Measurements from ENCODE around the gene ZNF107. TPM values are rescaled to one million over a fixed set of nuclear protein-coding genes. Genes with fewer than 3 reads are reported as not detected.
A peak's percentile ranks its signal among the peaks of the same experiment; 100 is the strongest.
"Not testable (repeated sequence)": the region's sequence is repeated elsewhere in the genome, so short reads cannot be mapped to it uniquely, and the experiment has no call there.

The ZNF107 gene
- total RNA-seq, 3 donors from 2014 or later, result 10.2 to 12.9 (median 10.5) TPM

GRCh38 chr7:64637521-64638445 lies 28.1 kb upstream of the ZNF107 start:
- H3K27me3 Mint-ChIP-seq (ENCODE audit: low read depth), result no peaks in the 10 kb centered on the region
- no peaks in the 10 kb centered on the region for H3K9me3 Mint-ChIP-seq
- H3K4me1 Mint-ChIP-seq (ENCODE audit: low read depth), result no peaks in the 10 kb centered on the region
- ATAC-seq (no peak), DNase-seq (no peak)
- H3K4me3 Mint-ChIP-seq, result no peak overlapping the region
- no peaks in the 10 kb centered on the region for H3K36me3 Mint-ChIP-seq (ENCODE audit: insufficient read depth)

DNA sequence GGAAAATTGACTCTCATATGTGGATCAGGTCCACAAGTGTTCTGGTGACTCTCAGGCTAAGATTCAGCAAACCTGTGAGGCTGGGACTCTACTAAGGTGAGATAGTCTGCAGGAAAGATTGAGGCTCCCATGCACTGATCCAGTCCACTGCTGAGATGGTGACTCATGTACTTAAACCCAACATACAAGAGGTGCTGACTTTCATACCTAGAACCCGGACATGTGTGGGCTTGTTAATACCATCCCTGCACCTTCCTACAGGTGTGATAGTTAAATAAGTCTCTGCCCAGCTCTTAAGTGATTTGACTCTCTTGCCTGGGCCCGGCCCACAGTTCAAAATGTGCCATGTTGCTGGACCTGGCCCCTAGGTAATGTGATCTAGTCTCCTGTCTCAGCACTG lies 27.1 kb upstream of the ZNF107 start:
- Mint-ChIP-seq H3K9me3 (no peaks in the 10 kb centered on the region), H3K4me3 (no peak overlapping the region), H3K4me1 (ENCODE audit: low read depth) (no peaks in the 10 kb centered on the region), H3K36me3 (ENCODE audit: insufficient read depth) (no peaks in the 10 kb centered on the region), H3K27me3 (ENCODE audit: low read depth) (no peaks in the 10 kb centered on the region)
- no peak for ATAC-seq
- DNase-seq, result no peak

DNA sequence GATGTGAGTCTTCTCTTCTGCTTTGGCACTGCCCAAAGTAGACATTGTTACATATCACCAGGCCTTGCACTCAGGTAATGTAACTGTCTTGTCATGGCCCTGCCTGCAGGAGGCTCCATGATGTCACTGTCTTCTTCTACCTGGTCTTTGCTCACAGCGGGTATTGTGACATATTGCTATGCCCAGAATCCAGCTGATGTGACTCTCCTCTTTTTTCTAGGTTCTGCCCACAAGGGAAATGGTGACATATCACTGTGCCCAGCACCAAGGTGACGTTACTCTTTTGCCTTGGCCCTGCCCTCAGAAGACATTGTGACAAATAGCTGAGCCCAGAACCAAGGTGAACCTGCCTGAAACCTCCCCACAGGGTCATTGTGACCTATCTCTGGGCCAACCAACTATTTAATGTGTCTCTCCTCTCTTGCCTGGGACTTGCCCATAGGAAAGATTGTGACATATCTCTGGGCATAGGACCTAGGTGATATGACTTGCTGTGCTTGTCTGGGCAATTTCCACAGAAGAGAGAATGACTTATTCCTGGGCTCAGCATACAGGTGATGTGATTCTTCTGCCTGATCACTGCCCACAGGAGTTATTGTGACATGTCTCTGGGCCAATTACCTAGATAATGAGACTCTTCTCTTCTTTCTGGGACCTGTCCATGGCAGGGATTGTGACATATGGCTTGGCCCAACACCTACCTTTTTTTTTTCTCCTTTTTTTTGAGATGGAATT lies 26.5 kb upstream of the ZNF107 start:
- Mint-ChIP-seq H3K9me3 (no peaks in the 10 kb centered on the region), H3K4me1 (ENCODE audit: low read depth) (no peaks in the 10 kb centered on the region), H3K4me3 (no peak overlapping the region), H3K27me3 (ENCODE audit: low read depth) (no peaks in the 10 kb centered on the region), H3K36me3 (ENCODE audit: insufficient read depth) (no peaks in the 10 kb centered on the region)
- ATAC-seq, result peak in 1 of 2 donors; percentile 27
- no peak for DNase-seq

DNA sequence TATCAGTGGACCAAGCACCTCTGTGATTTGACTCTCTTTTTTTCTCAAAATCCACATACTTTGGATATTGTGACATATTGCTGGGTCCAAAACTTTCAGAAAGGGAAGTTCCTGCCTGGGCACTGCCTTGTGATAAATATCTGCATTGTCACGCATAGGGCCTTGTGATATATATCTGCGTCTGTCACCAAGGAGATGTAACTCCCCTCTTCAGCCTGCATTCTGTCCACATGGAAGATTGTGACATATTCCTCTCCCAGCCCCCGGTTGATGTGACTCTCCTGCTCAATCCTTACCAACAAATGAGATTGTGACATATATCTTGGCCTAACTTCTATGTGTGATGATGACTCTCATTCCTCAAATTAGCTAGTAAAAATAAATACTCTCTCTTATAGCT lies 25.4 kb upstream of the ZNF107 start:
- no peak for DNase-seq
- ATAC-seq, result no peak
- no peaks in the 10 kb centered on the region for H3K9me3 Mint-ChIP-seq
- H3K27me3 Mint-ChIP-seq (ENCODE audit: low read depth), result no peaks in the 10 kb centered on the region
- H3K4me3 Mint-ChIP-seq, result no peak overlapping the region
- H3K36me3 Mint-ChIP-seq (ENCODE audit: insufficient read depth), result no peaks in the 10 kb centered on the region
- no peaks in the 10 kb centered on the region for H3K4me1 Mint-ChIP-seq (ENCODE audit: low read depth)

DNA sequence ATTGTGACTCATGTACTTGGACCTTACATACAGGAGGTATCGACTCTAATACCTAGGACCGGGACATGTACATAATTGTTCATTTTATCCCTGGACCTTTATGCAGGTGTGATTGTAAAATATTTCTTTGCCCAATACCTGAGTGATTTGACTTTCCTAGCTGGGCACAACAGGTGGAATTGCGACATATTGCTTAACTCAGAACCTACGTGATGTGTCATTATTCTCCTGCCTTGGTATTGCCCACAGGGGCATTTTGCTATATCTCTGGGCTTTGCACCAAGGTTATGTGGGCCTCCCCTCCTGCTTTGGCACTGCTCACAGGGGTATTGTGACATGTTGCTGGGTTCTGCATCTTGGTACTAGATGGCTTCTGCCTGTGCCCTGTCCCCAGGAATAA lies 23.9 kb upstream of the ZNF107 start:
- DNase-seq, result no peak
- H3K27me3 Mint-ChIP-seq (ENCODE audit: low read depth), result no peaks in the 10 kb centered on the region
- no peaks in the 10 kb centered on the region for H3K4me1 Mint-ChIP-seq (ENCODE audit: low read depth)
- H3K9me3 Mint-ChIP-seq, result no peaks in the 10 kb centered on the region
- H3K4me3 Mint-ChIP-seq, result no peak overlapping the region
- no peaks in the 10 kb centered on the region for H3K36me3 Mint-ChIP-seq (ENCODE audit: insufficient read depth)
- no peak for ATAC-seq

DNA sequence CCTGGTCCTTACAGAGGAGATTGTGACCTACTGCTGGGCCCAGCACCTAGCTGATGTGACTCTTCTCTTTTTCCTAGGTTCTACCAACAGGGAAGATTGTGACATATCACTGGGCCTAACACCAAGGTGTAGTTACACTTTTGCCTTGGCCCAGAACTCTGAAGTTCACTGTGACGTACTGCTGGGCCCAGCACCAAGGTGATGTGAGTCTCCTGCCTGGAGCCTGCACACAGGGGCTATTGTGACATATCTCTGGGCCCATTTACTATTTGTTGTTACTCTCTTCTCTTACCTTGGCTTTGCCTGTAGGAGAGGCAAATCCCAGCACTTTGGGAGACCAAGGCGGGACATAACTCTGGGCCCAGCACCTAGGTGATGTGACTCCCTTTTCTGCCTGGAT lies 23.1 kb upstream of the ZNF107 start:
- no peak for DNase-seq
- Mint-ChIP-seq H3K4me3 (no peak overlapping the region), H3K9me3 (no peaks in the 10 kb centered on the region), H3K36me3 (ENCODE audit: insufficient read depth) (no peaks in the 10 kb centered on the region), H3K4me1 (ENCODE audit: low read depth) (no peaks in the 10 kb centered on the region), H3K27me3 (ENCODE audit: low read depth) (no peaks in the 10 kb centered on the region)
- ATAC-seq, result no peak

DNA sequence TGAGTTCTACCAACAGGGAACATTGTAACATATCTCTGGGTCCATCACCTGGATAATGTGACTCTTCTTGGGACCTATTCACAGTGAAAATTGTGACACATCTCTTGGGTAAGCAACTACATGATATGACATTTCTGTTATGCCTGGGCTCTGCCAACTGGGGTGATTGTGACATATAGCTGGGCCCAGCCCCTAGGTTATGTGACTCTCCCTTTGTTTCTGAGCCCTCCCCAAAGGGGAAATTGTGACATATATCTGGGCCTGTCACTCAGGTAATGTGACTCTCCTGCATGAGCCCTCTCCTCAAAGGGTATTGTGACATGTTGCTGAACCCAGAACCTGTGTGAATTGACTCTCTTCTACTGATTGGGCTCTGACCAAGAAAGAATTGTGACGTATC lies 22.4 kb upstream of the ZNF107 start:
- DNase-seq, result no peak
- Mint-ChIP-seq H3K4me3 (no peak overlapping the region), H3K9me3 (no peaks in the 10 kb centered on the region), H3K27me3 (ENCODE audit: low read depth) (no peaks in the 10 kb centered on the region), H3K4me1 (ENCODE audit: low read depth) (no peaks in the 10 kb centered on the region), H3K36me3 (ENCODE audit: insufficient read depth) (no peaks in the 10 kb centered on the region)
- ATAC-seq, result no peak

DNA sequence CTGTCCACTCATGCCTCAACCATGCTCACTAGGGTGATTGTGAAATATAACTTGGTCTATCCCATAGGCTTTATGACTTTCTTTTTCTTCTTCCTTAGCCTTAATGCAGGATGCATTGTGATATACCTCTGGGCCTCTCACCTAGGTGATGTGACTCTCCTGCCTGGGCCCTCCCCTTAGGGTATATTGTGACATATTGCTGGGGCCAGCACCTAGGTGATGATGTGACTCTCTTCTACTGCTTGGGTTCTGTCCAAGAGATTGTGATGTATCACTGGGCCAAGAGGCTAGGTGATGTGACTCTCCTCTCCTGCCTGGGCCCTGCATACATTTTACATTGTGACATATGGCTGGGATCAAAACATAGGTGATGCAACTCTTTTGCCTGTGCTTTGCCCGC lies 14.7 kb upstream of the ZNF107 start:
- ATAC-seq (no peak), DNase-seq (no peak)
- Mint-ChIP-seq H3K36me3 (ENCODE audit: insufficient read depth) (no peaks in the 10 kb centered on the region), H3K9me3 (no peaks in the 10 kb centered on the region), H3K4me3 (no peak overlapping the region), H3K4me1 (ENCODE audit: low read depth) (no peaks in the 10 kb centered on the region), H3K27me3 (ENCODE audit: low read depth) (peaks cover 2% of the 10 kb centered on the region)

DNA sequence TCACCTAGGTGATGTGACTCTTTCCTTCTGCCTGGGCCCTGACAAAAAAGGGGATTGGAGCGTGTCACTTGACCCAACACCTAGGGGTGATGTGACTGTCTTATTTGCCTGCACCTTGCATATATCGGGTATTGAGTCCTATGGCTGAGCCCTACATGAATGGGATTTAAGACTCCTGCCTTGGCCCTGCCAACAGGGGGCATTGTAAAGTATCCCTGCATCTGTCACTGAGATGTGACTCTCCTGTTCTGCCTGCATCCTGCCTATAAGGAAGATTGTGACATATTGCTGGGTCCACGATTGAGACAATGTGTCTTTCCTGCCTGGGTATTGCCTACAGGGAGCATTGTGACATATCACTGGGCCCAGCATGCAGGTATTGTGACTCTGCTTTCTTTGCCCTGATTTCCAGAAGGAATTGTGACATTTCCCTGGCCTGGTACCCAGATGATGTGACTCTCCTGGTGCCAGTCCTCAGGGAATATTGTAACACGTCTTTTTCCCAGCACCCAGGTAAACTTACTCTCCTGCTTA lies 14.2 kb upstream of the ZNF107 start:
- Mint-ChIP-seq H3K36me3 (ENCODE audit: insufficient read depth) (no peaks in the 10 kb centered on the region), H3K4me1 (ENCODE audit: low read depth) (no peaks in the 10 kb centered on the region), H3K4me3 (no peak overlapping the region), H3K27me3 (ENCODE audit: low read depth) (peaks cover 2% of the 10 kb centered on the region), H3K9me3 (no peaks in the 10 kb centered on the region)
- no peak for ATAC-seq
- DNase-seq, result no peak

DNA sequence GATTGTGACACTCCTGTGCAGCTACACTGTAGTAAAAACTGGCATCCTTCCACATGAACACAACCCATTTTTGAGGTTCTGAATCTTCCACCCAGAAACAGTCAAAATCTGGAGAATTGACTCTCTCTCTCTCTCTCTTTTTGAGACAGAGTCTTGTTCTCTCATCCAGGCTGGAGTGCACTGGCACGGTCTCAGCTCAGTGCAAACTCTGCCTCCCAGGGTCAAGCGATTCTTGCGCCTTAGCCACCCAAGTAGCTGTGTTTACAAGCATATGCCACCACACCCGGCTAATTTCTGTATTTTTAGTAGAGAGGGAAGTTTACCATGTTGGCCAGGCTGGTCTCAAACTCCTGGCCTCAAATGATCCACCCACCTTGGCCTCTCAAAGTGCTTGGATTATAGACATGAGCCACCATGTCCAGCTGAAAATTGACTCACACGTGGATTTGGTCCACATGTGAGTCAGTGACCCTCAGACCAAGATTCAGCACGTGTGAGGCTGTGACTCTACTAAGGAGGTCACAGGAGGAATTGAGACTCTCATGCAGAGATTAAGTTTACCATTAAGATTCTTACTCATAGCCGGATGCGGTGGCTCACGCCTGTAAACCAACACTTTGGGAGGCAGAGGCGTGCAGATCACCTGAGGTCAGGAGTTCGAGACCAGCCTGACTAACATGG lies 12.1 kb upstream of the ZNF107 start:
- H3K9me3 Mint-ChIP-seq, result no peaks in the 10 kb centered on the region
- no peaks in the 10 kb centered on the region for H3K36me3 Mint-ChIP-seq (ENCODE audit: insufficient read depth)
- ATAC-seq (no peak), DNase-seq (no peak)
- peaks cover 2% of the 10 kb centered on the region for H3K27me3 Mint-ChIP-seq (ENCODE audit: low read depth)
- H3K4me3 Mint-ChIP-seq, result no peak overlapping the region
- no peaks in the 10 kb centered on the region for H3K4me1 Mint-ChIP-seq (ENCODE audit: low read depth)

- Mint-ChIP-seq H3K27me3 (ENCODE audit: low read depth) (no peaks in the 10 kb centered on the region), H3K4me3 (no peak overlapping the region), H3K9me3 (no peaks in the 10 kb centered on the region), H3K4me1 (ENCODE audit: low read depth) (no peaks in the 10 kb centered on the region), H3K36me3 (ENCODE audit: insufficient read depth) (no peaks in the 10 kb centered on the region)
- no peak for DNase-seq
- no peak for ATAC-seq
Observed at GRCh38 chr7:64654796-64655548, 11.0 kb upstream of the ZNF107 start.

GRCh38 chr7:64655811-64656210 lies 10.1 kb upstream of the ZNF107 start:
- no peaks in the 10 kb centered on the region for H3K36me3 Mint-ChIP-seq (ENCODE audit: insufficient read depth)
- ATAC-seq, result no peak
- H3K9me3 Mint-ChIP-seq, result no peaks in the 10 kb centered on the region
- no peak for DNase-seq
- no peak overlapping the region for H3K4me3 Mint-ChIP-seq
- no peaks in the 10 kb centered on the region for H3K27me3 Mint-ChIP-seq (ENCODE audit: low read depth)
- H3K4me1 Mint-ChIP-seq (ENCODE audit: low read depth), result no peaks in the 10 kb centered on the region

DNA sequence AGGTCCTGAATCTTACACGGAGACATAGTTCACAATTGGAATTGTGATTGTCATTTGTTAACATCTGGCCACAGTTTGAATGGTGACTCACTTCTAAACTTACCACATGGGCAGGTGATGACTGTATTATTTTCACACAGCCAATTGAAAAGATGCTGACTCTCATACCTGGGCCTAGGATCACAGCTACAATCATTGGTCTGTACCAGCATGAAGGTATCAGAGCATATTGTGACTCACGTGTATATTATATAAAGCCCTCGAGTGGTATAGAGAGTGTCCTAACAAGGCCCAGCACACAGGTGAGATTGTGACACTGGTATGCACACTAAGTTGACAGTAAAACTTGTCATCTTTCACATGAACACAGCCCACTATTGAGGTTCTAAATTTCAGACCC lies 9.4 kb upstream of the ZNF107 start:
- Mint-ChIP-seq H3K4me3 (no peak overlapping the region), H3K4me1 (ENCODE audit: low read depth) (no peaks in the 10 kb centered on the region), H3K9me3 (peaks cover 5% of the 10 kb centered on the region), H3K27me3 (ENCODE audit: low read depth) (no peaks in the 10 kb centered on the region), H3K36me3 (ENCODE audit: insufficient read depth) (no peaks in the 10 kb centered on the region)
- ATAC-seq (no peak), DNase-seq (no peak)

DNA sequence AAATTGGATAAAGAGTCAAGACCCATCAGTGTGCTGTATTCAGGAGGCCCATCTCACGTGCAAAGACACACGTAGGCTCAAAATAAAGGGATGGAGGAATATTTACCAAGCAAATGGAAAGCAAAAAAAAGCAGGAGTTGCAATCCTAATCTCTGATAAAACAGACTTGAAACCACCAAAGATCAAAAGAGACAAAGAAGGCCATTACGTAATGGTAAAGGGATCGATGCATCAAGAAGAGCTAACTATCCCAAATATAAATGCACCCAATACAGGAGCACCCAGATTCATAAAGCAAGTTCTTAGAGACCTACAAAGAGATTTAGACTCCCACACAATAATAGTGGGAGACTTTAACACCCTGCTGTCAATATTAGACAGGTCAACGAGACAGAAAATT lies 3.8 kb upstream of the ZNF107 start:
- H3K4me3 Mint-ChIP-seq; H3K36me3 Mint-ChIP-seq (ENCODE audit: insufficient read depth); H3K9me3 Mint-ChIP-seq; DNase-seq; H3K27me3 Mint-ChIP-seq (ENCODE audit: low read depth); ATAC-seq: not testable (repeated sequence)
- H3K4me1 Mint-ChIP-seq (ENCODE audit: low read depth), result peaks cover 23% of the 10 kb centered on the region
